ENCODE measurements around the gene C6orf47.

C6orf47 gene

DNA sequence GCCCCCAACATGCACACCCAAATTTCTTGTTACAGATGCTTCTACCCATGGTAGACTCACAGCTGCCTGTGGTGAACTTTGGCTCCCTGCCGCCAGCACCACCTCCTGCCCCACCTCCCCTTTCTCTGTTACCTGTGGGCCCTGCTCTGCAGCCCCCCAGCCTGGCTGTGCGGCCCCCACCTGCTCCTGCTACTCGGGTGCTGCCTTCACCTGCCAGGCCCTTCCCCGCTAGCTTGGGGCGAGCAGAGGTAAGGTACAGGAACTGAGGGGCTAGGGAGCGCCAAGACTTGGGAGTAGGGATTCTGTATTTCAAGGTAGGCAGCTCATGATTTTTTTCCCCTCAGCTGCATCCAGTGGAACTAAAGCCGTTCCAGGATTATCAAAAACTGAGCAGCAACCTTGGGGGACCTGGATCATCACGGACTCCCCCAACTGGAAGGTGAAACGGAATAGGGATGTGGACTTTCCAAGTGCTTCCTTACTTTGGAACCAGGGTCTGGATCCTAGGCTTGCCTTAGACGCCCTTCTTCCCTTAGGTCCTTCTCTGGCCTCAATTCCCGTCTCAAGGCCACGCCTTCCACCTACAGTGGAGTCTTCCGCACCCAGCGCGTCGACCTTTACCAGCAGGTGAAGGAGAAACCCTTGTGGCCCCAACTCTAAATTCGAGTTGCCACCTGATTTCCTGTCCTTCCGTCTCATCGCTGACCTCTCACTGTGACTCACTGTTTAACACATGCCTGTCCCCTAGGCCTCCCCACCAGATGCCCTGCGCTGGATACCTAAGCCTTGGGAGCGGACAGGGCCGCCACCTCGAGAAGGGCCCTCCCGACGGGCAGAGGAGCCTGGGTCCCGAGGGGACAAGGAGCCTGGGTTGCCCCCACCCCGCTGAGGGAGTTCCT lies 23.6 kb downstream of the C6orf47 start:
- DNase-seq (ENCODE audit: low read depth, low spot score): no peak

DNA sequence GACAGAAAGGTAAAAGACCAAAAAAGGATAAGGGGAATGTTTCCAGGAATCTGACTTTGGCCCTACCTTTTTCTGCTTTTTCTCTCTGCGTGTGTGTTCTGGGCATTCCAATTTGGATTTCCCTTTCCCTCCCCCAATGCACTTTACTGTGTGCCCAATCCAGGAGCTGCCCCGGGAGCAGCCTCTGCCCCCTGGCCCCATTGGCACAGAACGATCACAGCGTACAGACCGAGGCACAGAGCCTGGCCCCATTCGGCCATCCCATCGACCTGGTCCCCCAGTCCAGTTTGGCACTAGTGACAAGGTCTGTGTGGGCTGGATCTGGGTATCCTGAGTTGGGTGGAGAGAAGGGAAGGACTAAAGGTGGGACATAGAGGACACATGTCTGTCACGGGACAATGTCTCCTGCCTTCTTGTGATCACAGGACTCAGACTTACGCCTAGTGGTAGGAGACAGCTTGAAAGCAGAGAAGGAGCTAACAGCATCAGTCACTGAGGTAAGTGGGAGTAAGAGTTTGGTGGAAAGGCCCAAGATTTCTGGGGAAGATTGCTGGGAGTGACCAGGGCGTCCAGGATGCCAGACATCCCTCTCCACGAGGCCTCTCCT lies 25.5 kb downstream of the C6orf47 start:
- no peak for DNase-seq (ENCODE audit: low read depth, low spot score)

DNA sequence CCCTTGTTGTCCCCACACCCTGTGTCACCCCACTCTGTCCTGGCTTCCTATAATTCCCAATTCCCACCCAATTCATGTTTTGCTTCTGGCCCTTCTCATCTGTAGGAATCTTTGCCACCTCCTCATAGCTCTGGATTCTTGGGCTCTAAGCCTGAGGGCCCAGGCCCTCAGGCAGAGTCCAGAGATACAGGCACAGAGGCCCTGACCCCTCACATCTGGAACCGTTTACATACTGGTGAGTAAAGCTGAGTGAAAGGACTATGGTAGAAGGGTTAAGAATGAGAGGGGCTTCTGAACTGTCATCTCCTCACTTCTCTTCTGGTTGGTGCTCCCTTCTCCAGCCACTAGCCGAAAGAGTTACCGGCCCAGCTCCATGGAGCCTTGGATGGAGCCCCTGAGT lies 26.4 kb downstream of the C6orf47 start:
- DNase-seq (ENCODE audit: low read depth, low spot score): no peak

DNA sequence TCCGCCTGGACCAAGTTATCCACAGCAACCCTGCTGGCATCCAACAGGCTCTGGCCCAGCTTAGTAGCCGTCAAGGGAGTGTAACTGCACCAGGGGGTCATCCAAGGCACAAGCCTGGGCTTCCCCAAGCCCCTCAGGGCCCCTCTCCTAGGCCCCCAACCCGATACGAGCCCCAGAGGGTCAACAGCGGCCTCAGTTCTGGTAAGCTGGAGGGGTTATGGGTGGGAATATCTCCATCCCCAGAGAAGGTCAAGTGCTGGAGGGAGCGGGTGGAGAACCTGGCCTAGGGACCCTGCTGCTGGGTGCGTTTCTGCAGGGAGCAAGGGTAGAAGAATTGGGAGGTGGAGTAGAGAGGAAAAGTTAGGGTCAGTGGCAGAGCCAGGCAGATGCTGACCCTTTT lies 27.1 kb downstream of the C6orf47 start:
- DNase-seq (ENCODE audit: low read depth, low spot score): no peak

DNA sequence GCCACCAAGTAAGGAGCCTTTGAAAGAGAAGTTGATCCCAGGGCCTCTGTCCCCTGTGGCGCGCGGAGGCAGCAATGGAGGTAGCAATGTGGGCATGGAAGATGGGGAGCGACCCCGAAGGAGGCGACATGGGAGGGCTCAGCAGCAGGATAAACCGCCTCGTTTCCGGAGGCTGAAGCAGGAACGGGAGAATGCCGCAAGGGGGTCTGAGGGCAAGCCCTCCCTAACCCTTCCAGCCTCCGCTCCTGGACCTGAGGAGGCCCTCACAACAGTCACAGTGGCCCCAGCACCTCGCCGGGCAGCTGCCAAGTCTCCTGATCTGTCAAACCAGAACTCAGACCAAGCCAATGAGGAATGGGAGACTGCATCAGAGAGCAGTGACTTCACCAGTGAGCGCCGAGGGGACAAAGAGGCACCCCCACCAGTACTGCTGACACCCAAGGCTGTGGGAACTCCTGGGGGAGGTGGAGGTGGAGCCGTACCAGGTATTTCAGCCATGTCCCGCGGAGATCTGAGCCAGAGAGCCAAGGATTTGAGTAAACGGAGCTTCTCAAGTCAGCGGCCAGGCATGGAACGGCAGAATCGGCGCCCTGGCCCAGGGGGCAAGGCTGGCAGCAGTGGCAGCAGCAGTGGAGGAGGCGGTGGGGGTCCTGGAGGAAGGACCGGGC lies 28.2 kb downstream of the C6orf47 start:
- no peak for DNase-seq (ENCODE audit: low read depth, low spot score)

DNA sequence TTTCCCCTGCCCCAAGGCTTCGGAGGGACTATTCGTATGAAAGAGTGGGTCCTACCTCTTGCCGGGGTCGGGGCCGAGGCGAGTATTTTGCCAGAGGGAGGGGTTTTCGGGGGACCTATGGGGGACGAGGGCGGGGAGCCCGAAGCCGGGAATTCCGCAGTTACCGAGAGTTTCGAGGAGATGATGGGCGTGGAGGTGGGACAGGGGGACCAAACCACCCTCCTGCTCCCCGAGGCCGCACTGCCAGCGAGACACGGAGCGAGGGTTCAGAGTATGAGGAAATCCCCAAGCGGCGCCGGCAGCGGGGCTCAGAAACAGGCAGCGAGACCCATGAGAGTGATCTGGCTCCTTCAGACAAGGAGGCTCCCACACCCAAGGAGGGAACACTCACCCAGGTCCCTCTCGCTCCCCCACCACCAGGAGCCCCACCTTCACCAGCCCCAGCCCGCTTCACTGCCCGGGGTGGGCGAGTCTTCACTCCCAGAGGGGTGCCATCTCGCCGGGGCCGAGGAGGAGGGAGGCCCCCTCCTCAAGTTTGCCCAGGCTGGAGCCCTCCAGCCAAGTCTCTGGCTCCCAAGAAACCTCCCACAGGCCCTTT lies 28.8 kb downstream of the C6orf47 start:
- no peak for DNase-seq (ENCODE audit: low read depth, low spot score)

DNA sequence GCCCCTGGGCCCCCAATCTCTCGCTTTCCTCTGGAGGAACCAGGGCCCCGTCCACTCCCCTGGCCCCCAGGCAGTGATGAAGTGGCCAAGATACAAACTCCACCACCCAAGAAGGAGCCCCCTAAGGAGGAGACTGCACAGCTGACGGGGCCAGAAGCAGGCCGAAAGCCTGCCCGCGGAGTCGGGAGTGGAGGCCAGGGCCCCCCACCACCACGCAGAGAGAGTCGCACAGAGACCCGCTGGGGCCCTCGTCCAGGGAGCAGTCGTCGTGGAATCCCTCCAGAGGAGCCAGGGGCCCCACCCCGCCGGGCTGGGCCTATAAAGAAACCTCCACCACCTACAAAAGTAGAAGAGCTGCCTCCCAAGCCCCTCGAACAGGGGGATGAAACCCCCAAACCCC lies 29.4 kb downstream of the C6orf47 start:
- no peak for DNase-seq (ENCODE audit: low read depth, low spot score)

DNA sequence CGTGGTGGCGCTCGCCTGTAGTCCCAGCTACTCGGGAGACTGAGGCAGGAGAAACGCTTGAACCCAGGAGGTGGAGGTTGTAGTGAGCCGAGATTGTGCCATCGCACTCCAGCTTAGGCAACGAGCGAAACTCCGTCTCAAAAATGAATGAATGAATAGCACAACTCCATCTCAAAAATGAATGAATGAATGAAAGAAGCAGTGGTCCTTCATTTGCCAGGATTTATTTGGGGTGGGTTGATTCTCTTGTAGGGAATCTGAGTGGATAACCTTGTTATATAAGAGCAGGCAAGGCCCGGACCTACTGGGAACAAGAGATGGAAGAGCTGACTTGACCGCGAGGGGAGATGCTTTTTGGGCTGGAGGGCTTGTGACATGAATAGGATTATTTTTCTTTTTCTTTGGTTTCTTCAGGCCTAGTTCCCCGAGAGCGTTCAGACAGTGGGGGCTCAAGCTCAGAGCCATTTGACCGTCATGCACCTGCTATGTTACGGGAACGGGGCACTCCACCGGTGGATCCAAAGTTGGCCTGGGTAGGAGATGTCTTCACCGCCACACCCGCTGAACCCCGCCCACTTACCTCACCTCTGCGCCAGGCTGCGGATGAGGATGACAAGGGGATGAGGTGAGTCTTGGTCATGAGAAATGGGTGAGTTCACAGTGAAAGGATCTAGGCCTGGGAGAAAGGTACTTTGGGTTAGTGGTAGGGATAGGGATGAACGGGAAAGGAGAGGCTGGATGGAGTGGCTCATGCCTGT lies 30.2 kb downstream of the C6orf47 start:
- no peak for DNase-seq (ENCODE audit: low read depth, low spot score)

DNA sequence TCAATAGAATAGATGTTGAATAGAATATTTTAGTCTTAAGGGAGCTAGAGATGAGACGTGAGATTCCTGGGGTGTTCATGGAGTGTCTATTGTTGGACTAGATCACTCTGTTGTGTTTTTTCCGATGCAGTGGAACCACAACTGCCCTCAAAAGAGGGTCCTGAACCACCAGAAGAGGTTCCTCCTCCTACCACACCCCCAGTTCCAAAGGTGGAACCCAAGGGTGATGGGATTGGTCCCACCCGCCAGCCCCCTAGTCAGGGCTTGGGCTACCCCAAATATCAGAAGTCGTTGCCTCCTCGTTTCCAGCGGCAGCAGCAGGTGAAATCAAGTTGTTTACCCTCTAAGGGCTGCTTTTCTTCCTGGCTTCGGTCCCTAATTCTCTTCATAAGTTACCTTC lies 31.6 kb downstream of the C6orf47 start:
- no peak for DNase-seq (ENCODE audit: low read depth, low spot score)

DNA sequence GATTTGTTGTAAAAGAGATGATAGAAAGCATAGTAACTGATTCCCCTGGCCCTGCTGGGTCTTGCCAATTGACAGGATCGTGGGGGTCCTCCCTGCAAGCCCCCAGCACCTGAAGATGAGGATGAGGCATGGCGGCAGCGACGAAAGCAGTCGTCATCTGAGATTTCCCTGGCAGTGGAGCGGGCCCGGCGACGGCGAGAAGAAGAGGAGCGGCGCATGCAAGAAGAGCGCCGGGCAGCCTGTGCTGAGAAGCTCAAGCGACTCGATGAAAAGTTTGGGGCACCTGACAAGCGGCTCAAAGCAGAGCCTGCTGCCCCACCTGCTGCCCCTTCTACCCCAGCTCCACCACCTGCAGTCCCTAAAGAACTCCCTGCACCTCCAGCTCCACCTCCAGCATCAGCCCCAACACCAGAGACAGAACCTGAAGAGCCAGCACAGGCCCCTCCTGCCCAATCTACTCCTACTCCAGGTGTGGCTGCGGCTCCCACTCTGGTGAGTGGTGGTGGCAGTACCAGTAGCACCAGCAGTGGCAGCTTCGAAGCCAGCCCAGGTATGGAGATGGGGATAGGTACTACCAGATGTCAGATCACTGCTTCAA lies 32.8 kb downstream of the C6orf47 start:
- DNase-seq (ENCODE audit: low read depth, low spot score): no peak

DNA sequence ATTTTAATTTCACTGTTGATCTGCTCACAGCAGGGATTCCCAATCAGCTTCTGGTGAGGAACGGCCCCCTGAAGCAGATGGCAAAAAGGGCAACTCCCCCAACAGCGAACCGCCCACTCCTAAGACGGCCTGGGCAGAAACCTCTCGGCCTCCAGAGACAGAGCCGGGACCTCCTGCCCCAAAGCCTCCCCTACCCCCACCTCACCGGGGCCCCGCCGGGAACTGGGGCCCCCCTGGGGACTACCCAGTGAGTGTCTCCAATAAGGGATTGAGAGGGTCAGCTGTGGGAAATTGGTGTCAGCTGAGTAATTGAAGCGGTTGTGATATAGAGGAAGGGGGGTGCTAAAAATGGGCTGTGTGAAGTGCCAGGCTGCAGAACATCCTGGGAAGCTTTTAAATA lies 33.6 kb downstream of the C6orf47 start:
- no peak for DNase-seq (ENCODE audit: low read depth, low spot score)

DNA sequence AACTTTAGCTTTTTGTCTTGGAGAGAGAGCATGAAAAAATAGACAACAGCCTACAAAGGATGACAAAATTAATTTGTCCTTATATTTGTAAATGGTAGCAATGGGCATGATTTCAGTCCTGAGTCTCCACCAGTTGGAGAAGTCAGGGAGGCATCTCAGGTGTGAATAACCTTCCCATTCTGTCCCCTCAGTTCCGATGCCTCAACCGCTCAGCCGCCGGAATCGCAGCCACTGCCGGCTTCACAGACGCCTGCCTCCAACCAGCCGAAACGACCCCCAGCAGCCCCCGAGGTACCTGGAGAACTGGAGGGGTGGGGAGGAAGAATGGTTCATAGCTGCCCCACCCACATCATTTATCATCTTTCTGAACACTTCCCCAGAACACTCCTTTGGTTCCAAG lies 36.5 kb downstream of the C6orf47 start:
- DNase-seq (ENCODE audit: low read depth, low spot score): no peak

DNA sequence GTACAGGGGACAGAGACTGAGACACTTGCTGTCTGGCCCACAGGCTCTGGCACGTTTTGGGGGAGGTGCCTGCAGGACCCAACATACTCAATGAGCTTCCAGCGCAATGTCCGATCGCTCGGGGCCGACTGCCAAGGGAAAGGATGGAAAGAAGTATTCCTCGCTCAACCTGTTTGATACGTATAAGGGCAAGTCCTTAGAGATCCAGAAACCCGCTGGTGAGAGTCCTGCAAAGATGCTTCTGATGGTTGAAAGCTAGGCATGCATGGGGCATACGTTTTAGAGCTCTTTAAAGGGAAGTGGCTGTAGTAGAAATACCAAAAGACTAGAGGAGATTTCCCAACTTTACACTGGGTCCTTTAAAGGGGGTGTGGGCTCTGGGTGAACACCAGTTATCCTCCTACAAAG lies 37.9 kb downstream of the C6orf47 start:
- peak; percentile 11 for DNase-seq (ENCODE audit: low read depth, low spot score)

DNA sequence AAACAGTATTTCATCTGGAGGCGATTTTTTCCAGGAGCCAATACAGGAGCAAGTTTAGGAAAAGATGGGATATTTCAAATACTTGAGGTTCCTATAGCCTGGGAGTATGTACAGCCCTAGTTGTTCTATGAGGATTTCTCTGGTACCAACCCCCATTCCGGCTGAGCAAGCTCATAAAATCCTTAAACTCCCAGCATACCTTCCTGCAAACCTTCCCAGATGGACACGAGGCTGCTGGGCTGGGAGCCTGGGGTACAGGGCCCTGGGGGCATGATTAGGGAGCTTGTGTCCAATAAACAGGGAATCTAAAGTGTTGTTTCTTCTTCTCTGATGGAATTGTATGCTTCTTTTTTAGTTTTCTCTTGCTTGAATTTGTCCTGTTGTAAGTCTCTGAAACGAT lies 38.6 kb downstream of the C6orf47 start:
- peak; percentile 44 for DNase-seq (ENCODE audit: low read depth, low spot score)

DNA sequence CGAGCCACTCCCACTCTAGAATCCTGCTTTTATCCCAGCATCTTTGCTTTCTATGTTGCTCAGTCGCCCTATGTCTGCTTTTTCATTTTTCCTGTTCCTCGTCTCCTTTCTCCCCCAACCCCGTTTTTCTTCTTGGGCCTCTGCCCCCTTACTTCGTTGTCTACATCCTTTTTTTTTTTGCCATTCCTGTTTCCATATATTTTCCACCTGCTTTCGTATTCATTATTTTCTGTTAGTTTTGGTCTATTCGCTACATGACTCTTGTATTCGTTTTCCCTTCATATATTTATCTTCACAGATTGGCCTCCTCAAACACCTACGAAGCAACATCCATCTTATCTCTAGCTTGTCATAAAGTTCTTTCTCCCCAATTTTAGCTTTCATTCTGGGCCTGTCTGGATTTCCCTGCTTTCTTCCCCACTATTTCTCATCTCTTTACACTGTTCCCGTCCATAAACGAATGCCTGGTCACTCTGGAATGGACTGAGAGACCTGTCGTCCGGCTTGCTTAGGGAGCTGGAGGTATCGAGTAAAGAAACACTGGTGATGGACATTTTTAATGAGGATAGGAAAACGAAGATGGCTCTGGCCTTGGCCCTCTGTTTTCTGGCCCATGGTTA lies 39.1 kb downstream of the C6orf47 start:
- peak; percentile 21 for DNase-seq (ENCODE audit: low read depth, low spot score)

DNA sequence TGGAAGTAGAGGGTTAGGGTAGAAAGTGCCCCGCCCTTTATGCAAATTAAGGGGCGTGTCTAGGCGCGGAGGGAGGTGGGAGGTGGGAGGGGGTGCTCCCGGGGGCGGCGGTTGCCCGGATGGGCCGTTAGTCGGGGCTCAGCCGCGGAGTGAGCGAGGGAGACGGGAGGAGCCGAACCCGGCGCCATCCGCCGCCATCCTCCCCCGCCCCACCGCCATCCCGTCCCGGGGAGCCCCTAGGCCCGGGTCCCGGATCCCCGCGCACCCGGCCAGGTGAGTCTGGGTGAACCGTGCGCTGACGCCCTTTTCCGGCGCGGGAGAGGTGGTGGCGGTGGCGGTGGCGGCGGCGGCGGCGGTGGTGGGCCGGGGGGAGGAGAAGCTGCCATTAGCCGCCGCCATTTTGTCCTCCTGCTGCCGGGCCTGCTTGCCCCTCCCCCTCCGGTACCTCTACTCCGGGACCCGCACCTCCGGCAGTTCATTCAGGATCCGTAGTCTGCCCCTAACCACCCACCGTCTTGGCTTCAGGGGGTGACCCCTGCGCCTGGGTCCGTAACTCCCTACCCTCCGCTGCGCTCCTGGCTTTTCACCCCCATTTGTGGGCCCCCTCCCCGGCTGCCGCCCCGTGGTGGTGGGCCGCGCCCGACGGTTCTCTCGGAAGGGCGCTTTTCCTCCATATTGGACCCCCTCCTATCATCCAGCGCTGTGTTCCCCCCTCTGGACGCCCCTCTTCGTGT lies 39.8 kb downstream of the C6orf47 start, which contains the start of gene PRRC2A:
PRRC2A (plus strand) TSS at position 130 of the 734 bp plus-strand sequence. CDS start 2,075 bp downstream, outside the sequence.
- DNase-seq (ENCODE audit: low read depth, low spot score): no peak

DNA sequence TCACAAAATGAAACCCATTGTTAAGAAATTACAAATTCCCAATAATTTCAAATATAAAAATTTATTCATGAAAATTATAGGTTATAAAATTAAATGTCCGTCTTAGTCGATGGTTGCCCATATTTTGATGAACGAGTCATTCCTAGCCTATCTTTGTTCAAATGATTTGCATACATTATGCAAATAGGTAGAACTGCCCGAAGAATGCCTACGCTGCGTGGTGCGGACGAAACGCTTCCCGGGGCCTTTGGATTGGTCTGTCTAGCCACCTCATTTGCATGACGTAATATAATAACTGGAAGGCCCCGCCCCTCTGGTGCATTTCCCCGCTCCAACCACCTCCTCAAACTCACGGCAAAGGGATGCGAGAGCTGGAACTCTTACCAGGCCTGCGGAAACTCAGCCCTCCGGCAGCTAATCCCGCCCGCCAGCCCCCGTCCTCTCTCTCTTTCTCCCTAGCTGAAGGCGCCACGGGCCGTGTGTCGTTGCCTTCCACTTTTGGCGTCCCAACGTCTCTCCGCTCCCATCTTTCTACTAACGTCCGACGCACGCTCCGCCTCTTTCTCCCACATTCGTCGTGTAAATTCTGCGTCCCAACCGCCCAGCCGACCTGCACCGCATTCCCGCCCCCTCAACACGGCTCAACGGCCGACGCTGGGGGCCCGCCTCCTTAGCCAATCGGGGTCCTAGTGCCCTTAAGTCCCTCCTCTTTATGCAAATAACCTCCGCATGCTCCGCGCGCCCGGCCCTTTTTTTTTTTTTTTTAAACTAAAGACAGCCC lies 40.6 kb downstream of the C6orf47 start:
- DNase-seq (ENCODE audit: low read depth, low spot score): peak; percentile 99

DNA sequence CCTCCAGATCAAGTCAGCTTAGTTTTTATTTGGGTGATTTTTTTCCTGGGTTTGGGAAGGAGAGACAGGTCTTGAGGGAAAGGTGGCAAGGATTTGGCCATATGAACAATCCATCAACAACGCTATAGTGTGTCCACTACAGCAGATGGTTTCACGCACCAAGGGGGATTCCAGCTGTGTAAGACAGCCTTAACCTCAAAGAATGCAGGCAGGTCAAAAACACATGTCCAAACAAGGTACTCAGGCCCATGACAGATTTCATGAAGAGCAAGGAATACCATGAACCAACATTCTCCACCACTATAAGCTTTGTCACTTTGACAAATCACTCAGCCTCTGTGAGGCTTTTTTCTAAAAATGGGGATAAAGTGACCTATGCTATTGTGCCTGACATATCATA lies 43.6 kb downstream of the C6orf47 start:
- no peak for DNase-seq (ENCODE audit: low read depth, low spot score)

DNA sequence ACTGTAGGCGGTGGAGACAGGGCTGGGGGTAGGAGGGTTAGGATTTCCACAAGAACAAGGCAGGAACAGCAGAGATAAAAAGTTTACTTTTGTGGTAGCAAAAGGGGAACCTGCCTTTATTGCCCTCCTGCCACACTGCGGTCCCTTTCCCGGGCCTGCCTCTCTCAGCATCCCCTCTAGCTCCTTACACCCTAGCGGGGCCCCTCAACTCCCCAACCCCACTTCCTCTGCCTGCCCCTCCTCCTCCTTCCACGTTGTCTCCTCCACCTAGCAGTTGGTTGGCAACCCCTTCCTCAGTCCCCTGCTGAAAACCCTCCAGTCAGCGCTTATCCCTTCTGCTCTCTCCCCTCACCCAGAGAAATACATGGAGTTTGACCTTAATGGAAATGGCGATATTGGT lies 44.8 kb downstream of the C6orf47 start:
- DNase-seq (ENCODE audit: low read depth, low spot score): no peak
